Stimulated activated naive CD4-positive, alpha-beta T cell (primary cell): ENCODE results near the gene S100A7.

Experiments
- DNase-seq, 6 experiments: peaks; one replicate each; lab custom pipeline; 2025; lab: John Stamatoyannopoulos, UW

S100A7 gene

GRCh38 chr1:153460551-153460950 lies at the start of gene S100A7:
Gene S100A7 (minus strand): TSS chr1:153460651. CDS start chr1:153459013, 1,638 bp downstream.
- DNase-seq, result no peak

- peak; percentile 15 to 60 (median 24) for DNase-seq
Observed at GRCh38 chr1:153509729-153510354, 49.4 kb upstream of the S100A7 start.

GRCh38 chr1:153509036-153509435 lies 48.6 kb upstream of the S100A7 start:
- no peak for DNase-seq

- no peak for DNase-seq
Observed at GRCh38 chr1:153507926-153508583, 47.6 kb upstream of the S100A7 start.

GRCh38 chr1:153506831-153507413 lies 46.5 kb upstream of the S100A7 start:
- no peak for DNase-seq

- DNase-seq, result no peak
Observed at GRCh38 chr1:153506386-153506785, 45.9 kb upstream of the S100A7 start.

GRCh38 chr1:153505576-153505975 lies 45.1 kb upstream of the S100A7 start:
- no peak for DNase-seq

GRCh38 chr1:153503766-153504165 lies 43.3 kb upstream of the S100A7 start:
- no peak for DNase-seq

- DNase-seq, result no peak
Observed at GRCh38 chr1:153498746-153499145, 38.3 kb upstream of the S100A7 start.

- no peak for DNase-seq
Observed at GRCh38 chr1:153495536-153495935, 35.1 kb upstream of the S100A7 start.

- DNase-seq, result peak; percentile 25 to 69 (median 64)
Observed at GRCh38 chr1:153494976-153495535, 34.6 kb upstream of the S100A7 start.

GRCh38 chr1:153493343-153493960 lies 33.0 kb upstream of the S100A7 start:
- DNase-seq, result no peak

GRCh38 chr1:153490272-153491051 lies 30.0 kb upstream of the S100A7 start:
- peak in 1 of 6 experiments; percentile 14 for DNase-seq

- no peak for DNase-seq
Observed at GRCh38 chr1:153488731-153489130, 28.3 kb upstream of the S100A7 start.

GRCh38 chr1:153487707-153488106 lies 27.3 kb upstream of the S100A7 start:
- no peak for DNase-seq

- no peak for DNase-seq
Observed at GRCh38 chr1:153485863-153486262, 25.4 kb upstream of the S100A7 start.

- DNase-seq, result no peak
Observed at GRCh38 chr1:153483776-153484175, 23.3 kb upstream of the S100A7 start.

- DNase-seq, result no peak
Observed at GRCh38 chr1:153481124-153481523, 20.7 kb upstream of the S100A7 start.

- no peak for DNase-seq
Observed at GRCh38 chr1:153478692-153479618, 18.5 kb upstream of the S100A7 start.

GRCh38 chr1:153478047-153478691 lies 17.7 kb upstream of the S100A7 start:
- no peak for DNase-seq
